ENCODE measurements around the gene NFYC. TPM values are rescaled to one million over a fixed set of nuclear protein-coding genes. Genes with fewer than 3 reads are reported as not detected.

Gene NFYC
- total RNA-seq, 2 donors from 2014 or later = 43.6 to 59.0 TPM

DNA sequence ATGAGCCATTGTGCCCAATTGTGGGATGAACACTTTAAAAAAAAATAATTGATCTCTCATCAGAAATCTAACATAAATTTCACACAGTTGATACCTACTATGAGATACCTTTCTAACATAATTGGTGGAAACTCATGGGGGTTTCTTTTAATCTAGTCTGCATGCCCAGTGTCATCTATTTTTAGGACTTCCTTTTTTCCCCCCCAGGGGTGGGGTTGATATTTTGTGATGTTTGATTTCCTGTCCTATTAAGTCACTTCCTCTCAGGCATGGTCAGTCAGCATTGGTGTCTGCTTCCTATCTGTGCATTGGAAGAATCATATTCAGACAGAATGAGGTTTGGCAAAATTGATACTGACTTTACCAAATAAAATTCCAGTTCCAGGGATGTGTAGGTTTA is 21.5 kb downstream of the NFYC start:
- Histone ChIP-seq H3K27me3 (ENCODE audit: control insufficient read depth, insufficient read depth, low read length, poor library complexity, severe bottlenecking) (no peaks in the 10 kb centered on the region), H3K4me3 (ENCODE audit: low read length) (no peak overlapping the region), H3K9me3 (ENCODE audit: control insufficient read depth, low read length) (no peaks in the 10 kb centered on the region), H3K27ac (ENCODE audit: low read depth, low read length) (no peak overlapping the region), H3K36me3 (ENCODE audit: control insufficient read depth, insufficient read depth, low read length) (peaks cover 21% of the 10 kb centered on the region), H3K9ac (ENCODE audit: extremely low read depth, low read length, poor library complexity, severe bottlenecking) (no peak overlapping the region), H3K4me1 (ENCODE audit: control insufficient read depth, insufficient read depth, low read length) (peaks cover 8% of the 10 kb centered on the region)
- Mint-ChIP-seq H3K4me3 (no peak overlapping the region), H3K27me3 (ENCODE audit: insufficient read depth) (no peaks in the 10 kb centered on the region), H3K9me3 (no peaks in the 10 kb centered on the region), H3K36me3 (ENCODE audit: low read depth) (peaks cover 16% of the 10 kb centered on the region), H3K27ac (no peak overlapping the region), H3K4me1 (peaks cover 47% of the 10 kb centered on the region)
- no peak for TF ChIP-seq CTCF (conservative IDR thresholded peaks at IDR 0.05)
- no peak for DNase-seq

DNA sequence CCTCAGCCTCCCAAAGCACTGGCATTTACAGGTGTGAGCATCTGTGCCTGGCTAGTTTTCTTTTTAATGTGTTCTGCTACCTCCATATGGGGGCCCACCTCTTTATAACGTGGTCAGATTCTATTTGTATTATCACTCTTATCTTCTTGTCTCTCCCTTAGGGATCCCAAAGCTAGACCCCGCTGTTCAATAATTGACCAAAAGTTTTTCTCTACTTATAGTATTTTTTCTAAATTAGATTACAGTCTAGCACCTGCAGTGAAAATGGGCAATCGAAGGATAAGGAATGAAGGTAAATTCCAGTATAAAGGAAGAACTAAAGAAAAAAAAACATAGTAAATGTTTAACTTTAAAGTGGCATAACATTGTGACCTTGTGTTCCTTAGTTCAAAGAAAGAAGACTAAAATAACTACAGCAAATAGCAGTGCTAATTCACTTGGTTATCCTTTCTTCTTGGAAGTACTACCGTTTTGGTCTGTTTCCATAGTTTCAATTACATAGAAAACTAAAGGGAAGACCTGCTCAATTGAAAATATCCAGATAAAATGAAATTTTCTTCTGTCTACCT is 24.1 kb downstream of the NFYC start:
- 81% methylated on average over 4 of the region's 4 CpGs; no CpG with 5 or more reads in 1 of the 2 experiments for WGBS, 2 experiments (ENCODE audit: insufficient coverage in 1 of 2, insufficient read length in 1 of 2)
- no peak overlapping the region for H3K9ac ChIP-seq (ENCODE audit: extremely low read depth, low read length, poor library complexity, severe bottlenecking)

DNA sequence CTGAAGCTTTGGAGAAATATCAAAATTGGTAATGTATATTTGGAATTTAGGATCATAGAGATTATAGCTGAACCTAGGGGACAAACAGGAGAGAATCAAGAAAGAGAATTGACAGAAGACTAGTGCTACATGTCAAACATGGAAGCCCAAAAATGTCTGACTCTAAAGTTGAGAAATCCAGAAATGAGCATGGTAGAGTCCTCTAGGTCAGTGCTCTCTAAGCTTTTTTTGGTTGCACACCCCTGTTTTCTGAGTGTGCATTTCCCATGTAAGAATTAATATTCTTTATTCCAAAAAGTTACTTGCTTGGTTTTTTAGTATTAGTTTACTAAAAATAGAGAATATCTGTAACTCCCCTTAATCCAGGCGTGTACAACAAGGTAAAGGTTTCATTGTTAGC is 25.6 kb downstream of the NFYC start:
- no peak overlapping the region for H3K27ac Mint-ChIP-seq
- TF ChIP-seq CTCF (conservative IDR thresholded peaks at IDR 0.05) = no peak
- no peaks in the 10 kb centered on the region for H3K27me3 ChIP-seq (ENCODE audit: control insufficient read depth, insufficient read depth, low read length, poor library complexity, severe bottlenecking)

More for the DNA sequence above, 24.1 kb downstream of the NFYC start:
- H3K27me3 Mint-ChIP-seq (ENCODE audit: insufficient read depth) = no peaks in the 10 kb centered on the region
- Histone ChIP-seq H3K4me1 (ENCODE audit: control insufficient read depth, insufficient read depth, low read length) (peaks cover 16% of the 10 kb centered on the region), H3K27me3 (ENCODE audit: control insufficient read depth, insufficient read depth, low read length, poor library complexity, severe bottlenecking) (no peaks in the 10 kb centered on the region), H3K9me3 (ENCODE audit: control insufficient read depth, low read length) (no peaks in the 10 kb centered on the region), H3K27ac (ENCODE audit: low read depth, low read length) (no peak overlapping the region), H3K4me3 (ENCODE audit: low read length) (no peak overlapping the region), H3K36me3 (ENCODE audit: control insufficient read depth, insufficient read depth, low read length) (peaks cover 21% of the 10 kb centered on the region)
- peaks cover 16% of the 10 kb centered on the region for H3K36me3 Mint-ChIP-seq (ENCODE audit: low read depth)
- no peak for DNase-seq
- H3K27ac Mint-ChIP-seq = peak overlapping the region; percentile 81
- no peaks in the 10 kb centered on the region for H3K9me3 Mint-ChIP-seq
- no peak for TF ChIP-seq CTCF (conservative IDR thresholded peaks at IDR 0.05)
- no peak overlapping the region for H3K4me3 Mint-ChIP-seq
- H3K4me1 Mint-ChIP-seq = peaks cover 46% of the 10 kb centered on the region

More for the DNA sequence above, 25.6 kb downstream of the NFYC start:
- Mint-ChIP-seq H3K9me3 (no peaks in the 10 kb centered on the region), H3K4me1 (peaks cover 33% of the 10 kb centered on the region), H3K27me3 (ENCODE audit: insufficient read depth) (no peaks in the 10 kb centered on the region), H3K36me3 (ENCODE audit: low read depth) (peaks cover 23% of the 10 kb centered on the region), H3K4me3 (no peak overlapping the region)
- Histone ChIP-seq H3K36me3 (ENCODE audit: control insufficient read depth, insufficient read depth, low read length) (peaks cover 24% of the 10 kb centered on the region), H3K9me3 (ENCODE audit: control insufficient read depth, low read length) (no peaks in the 10 kb centered on the region), H3K27ac (ENCODE audit: low read depth, low read length) (no peak overlapping the region), H3K4me1 (ENCODE audit: control insufficient read depth, insufficient read depth, low read length) (peaks cover 10% of the 10 kb centered on the region), H3K4me3 (ENCODE audit: low read length) (no peak overlapping the region), H3K9ac (ENCODE audit: extremely low read depth, low read length, poor library complexity, severe bottlenecking) (no peak overlapping the region)
- no peak for DNase-seq
- WGBS, 2 experiments (ENCODE audit: insufficient coverage in 1 of 2, insufficient read length in 1 of 2) = 100% methylated on average over 1 of the region's 1 CpG
